ENCODE data around the gene SPATA3. TPM values are rescaled to one million over a fixed set of nuclear protein-coding genes. Genes with fewer than 3 reads are reported as not detected.
A peak's percentile ranks its signal among the peaks of the same experiment; 100 is the strongest.

The SPATA3 gene
- total and polyA plus RNA-seq, 2 of the 13 experiments (the other 11 are each of a cell fraction or from before 2014, with no cell fraction given): not detected

- ATAC-seq: peak; percentile 62
- no peaks in the 10 kb centered on the region for H3K9me3 ChIP-seq (ENCODE audit: low read length)
- H3K4me3 ChIP-seq (replicated peaks in 1 of 3; ENCODE audit: insufficient read depth in 1 of 3, low read depth in 2 of 3, low read length in 3 of 3): peak overlapping the region; percentile 57 to 82 (median 58)
- peaks cover 10% of the 10 kb centered on the region for H3K79me2 ChIP-seq (ENCODE audit: insufficient read depth, low read length)
- POLR2A ChIA-PET: interaction anchor here (1.0 to 7.7 kb wide), 16 partner anchors 8 to 411 kb away, joined by 3 to 399 read pairs (median 7); partner anchors contain the start of genes C2orf72 and NCL
- intact Hi-C loops (cut with micrococcal nuclease; ENCODE audit: unreplicated experiment): loop anchor here (1.0 to 10.0 kb wide), 3 partner anchors 52 to 410 kb away; partner anchors contain the start of genes ITM2C and NCL
- CTCF ChIA-PET (ENCODE audit: low intra/inter-chr PET ratio, low total read pairs): interaction anchor here (0.7 to 4.3 kb wide), 7 partner anchors 13 to 148 kb away, joined by 3 to 25 read pairs (median 4); partner anchors contain the start of gene C2orf72
- peaks cover 64% of the 10 kb centered on the region for H3K4me1 ChIP-seq (ENCODE audit: insufficient read depth, low read length)
- no peak overlapping the region for H2AFZ ChIP-seq (ENCODE audit: low read length)
- in situ Hi-C loops (cut with HindIII; ENCODE audit: extremely low pct_ligation_motif_present, low pct_unique_long_range_greater_than_20kb): loop anchor here (5.0 kb wide), 1 partner anchor 55 kb away; the partner anchor contains the start of gene SPATA3
- H3K36me3 ChIP-seq (replicated peaks in 1 of 2; ENCODE audit: control insufficient read depth in 1 of 2, insufficient read depth in 2 of 2, low read length in 2 of 2): peaks cover 0 to 3% of the 10 kb centered on the region in 2 experiments; a peak in 2 of 5 replicates
- DNase-seq (ENCODE audit: low spot score): peak; percentile 84
- H3K4me2 ChIP-seq (ENCODE audit: low read depth, low read length): peak overlapping the region; percentile 100
- no peak for FAIRE-seq
- H3K9ac ChIP-seq (ENCODE audit: insufficient read depth, low read depth, low read length): peak overlapping the region; percentile 81
- H4K20me1 ChIP-seq (ENCODE audit: insufficient read depth, low read length): peaks cover 5% of the 10 kb centered on the region; the same call in 1 of the 2 replicates
- BruUV-seq (replicated peaks): no TSS peak
- WGBS (ENCODE audit: low lambda C conversion rate): 12% methylated on average over 43 of the region's 62 CpGs
- H3K27ac ChIP-seq (ENCODE audit: extremely low read length, insufficient read depth, low read length): peak overlapping the region; percentile 97
- H3K27me3 ChIP-seq (ENCODE audit: control insufficient read depth in 1 of 2, insufficient read depth in 2 of 2, low read length in 2 of 2): no peaks in the 10 kb centered on the region; a peak in 1 of 5 replicates
- TF ChIP-seq ZNF260 (CRISPR knock-in tag; IDR thresholded peaks at IDR 0.05; ENCODE audit: borderline replicate concordance, low read depth) (0 out of 2 replicates have a peak, but pooled peaks have one; percentile 68), SIX4 (CRISPR knock-in tag; IDR thresholded peaks at IDR 0.05) (no peak), ZFY (CRISPR knock-in tag; IDR thresholded peaks at IDR 0.05) (peak; percentile 77), CREM (IDR thresholded peaks at IDR 0.05) (no peak), CREM (CRISPR knock-in tag; IDR thresholded peaks at IDR 0.05) (no peak), ZNF20 (CRISPR knock-in tag; IDR thresholded peaks at IDR 0.05) (no peak), ZNF562 (CRISPR knock-in tag; IDR thresholded peaks at IDR 0.05; ENCODE audit: borderline replicate concordance) (no peak), ZBTB20 (CRISPR knock-in tag; IDR thresholded peaks at IDR 0.05; ENCODE audit: borderline replicate concordance, low read depth) (no peak; the same call in 1 of the 2 replicates), SRSF1 (optimal IDR thresholded peaks at IDR 0.05; ENCODE audit: low read depth, low read length) (no peak), NPAS2 (CRISPR knock-in tag; IDR thresholded peaks at IDR 0.05; ENCODE audit: borderline replicate concordance) (no peak), HOXA5 (CRISPR knock-in tag; IDR thresholded peaks at IDR 0.05) (peak; percentile 68; the same call in 1 of the 2 replicates), REXO4 (CRISPR knock-in tag; IDR thresholded peaks at IDR 0.05; ENCODE audit: borderline replicate concordance) (no peak), NR2C2 (CRISPR knock-in tag; IDR thresholded peaks at IDR 0.05; ENCODE audit: borderline replicate concordance) (peak; percentile 50; the same call in 1 of the 2 replicates), AGO2 (optimal IDR thresholded peaks at IDR 0.05; ENCODE audit: low read depth, low read length) (peak; percentile 99), ZNF616 (CRISPR knock-in tag; IDR thresholded peaks at IDR 0.05; ENCODE audit: low read depth) (peak; percentile 90)
- TF ChIP-seq, protein P1, sequence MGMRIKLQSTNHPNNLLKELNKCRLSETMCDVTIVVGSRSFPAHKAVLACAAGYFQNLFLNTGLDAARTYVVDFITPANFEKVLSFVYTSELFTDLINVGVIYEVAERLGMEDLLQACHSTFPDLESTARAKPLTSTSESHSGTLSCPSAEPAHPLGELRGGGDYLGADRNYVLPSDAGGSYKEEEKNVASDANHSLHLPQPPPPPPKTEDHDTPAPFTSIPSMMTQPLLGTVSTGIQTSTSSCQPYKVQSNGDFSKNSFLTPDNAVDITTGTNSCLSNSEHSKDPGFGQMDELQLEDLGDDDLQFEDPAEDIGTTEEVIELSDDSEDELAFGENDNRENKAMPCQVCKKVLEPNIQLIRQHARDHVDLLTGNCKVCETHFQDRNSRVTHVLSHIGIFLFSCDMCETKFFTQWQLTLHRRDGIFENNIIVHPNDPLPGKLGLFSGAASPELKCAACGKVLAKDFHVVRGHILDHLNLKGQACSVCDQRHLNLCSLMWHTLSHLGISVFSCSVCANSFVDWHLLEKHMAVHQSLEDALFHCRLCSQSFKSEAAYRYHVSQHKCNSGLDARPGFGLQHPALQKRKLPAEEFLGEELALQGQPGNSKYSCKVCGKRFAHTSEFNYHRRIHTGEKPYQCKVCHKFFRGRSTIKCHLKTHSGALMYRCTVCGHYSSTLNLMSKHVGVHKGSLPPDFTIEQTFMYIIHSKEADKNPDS (CRISPR knock-in tag; IDR thresholded peaks at IDR 0.05): no peak; the same call in 1 of the 2 replicates
- TF ChIP-seq, protein P2, sequence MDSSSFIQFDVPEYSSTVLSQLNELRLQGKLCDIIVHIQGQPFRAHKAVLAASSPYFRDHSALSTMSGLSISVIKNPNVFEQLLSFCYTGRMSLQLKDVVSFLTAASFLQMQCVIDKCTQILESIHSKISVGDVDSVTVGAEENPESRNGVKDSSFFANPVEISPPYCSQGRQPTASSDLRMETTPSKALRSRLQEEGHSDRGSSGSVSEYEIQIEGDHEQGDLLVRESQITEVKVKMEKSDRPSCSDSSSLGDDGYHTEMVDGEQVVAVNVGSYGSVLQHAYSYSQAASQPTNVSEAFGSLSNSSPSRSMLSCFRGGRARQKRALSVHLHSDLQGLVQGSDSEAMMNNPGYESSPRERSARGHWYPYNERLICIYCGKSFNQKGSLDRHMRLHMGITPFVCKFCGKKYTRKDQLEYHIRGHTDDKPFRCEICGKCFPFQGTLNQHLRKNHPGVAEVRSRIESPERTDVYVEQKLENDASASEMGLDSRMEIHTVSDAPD (CRISPR knock-in tag; IDR thresholded peaks at IDR 0.05): 0 out of 2 replicates have a peak, but pooled peaks have one; percentile 65
- TF ChIP-seq, protein P3, sequence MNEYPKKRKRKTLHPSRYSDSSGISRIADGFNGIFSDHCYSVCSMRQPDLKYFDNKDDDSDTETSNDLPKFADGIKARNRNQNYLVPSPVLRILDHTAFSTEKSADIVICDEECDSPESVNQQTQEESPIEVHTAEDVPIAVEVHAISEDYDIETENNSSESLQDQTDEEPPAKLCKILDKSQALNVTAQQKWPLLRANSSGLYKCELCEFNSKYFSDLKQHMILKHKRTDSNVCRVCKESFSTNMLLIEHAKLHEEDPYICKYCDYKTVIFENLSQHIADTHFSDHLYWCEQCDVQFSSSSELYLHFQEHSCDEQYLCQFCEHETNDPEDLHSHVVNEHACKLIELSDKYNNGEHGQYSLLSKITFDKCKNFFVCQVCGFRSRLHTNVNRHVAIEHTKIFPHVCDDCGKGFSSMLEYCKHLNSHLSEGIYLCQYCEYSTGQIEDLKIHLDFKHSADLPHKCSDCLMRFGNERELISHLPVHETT (CRISPR knock-in tag; conservative IDR thresholded peaks at IDR 0.05): peak; percentile 70
Measured at GRCh38 chr2:231052494-231053451, 56.9 kb downstream of the SPATA3 start.
